ENCODE measurements around the gene CHADL. TPM values are rescaled to one million over a fixed set of nuclear protein-coding genes. Genes with fewer than 3 reads are reported as not detected.
A peak's percentile ranks its signal among the peaks of the same experiment; 100 is the strongest.

CHADL gene
- total RNA-seq, 4 donors from 2014 or later = 4.6 to 7.5 (median 6.2) TPM

- Histone ChIP-seq H3K36me3 (peaks cover 51 to 59% of the 10 kb centered on the region in 2 donors), H3K27ac (no peak overlapping the region), H3K4me3 (replicated peaks in 1 of 3) (no peak overlapping the region), H3K9me3 (no peaks in the 10 kb centered on the region), H3K27me3 (no peaks in the 10 kb centered on the region), H3K4me1 (no peaks in the 10 kb centered on the region)
- DNase-seq = no peak
- TF ChIP-seq POLR2A (IDR thresholded peaks at IDR 0.05) (no peak), CTCF (IDR thresholded peaks at IDR 0.05) (no peak)
- WGBS, 2 donors = 94 to 95% methylated on average over 8 to 9 of the region's 11 CpGs
- intact Hi-C loops (cut with DNase I) = no loop called here
Observed at GRCh38 chr22:41257696-41258095, 17.0 kb upstream of the CHADL start.

GRCh38 chr22:41256254-41257253 lies 15.8 kb upstream of the CHADL start:
- 78 to 79% methylated on average over 14 to 19 of the region's 20 CpGs for WGBS, 2 donors
- intact Hi-C loops (cut with DNase I) = no loop called here
- peak in 1 of 2 donors; percentile 12 for DNase-seq
- TF ChIP-seq CTCF (IDR thresholded peaks at IDR 0.05) (no peak), POLR2A (IDR thresholded peaks at IDR 0.05) (no peak)
- Histone ChIP-seq H3K27ac (no peak overlapping the region), H3K36me3 (peaks cover 45 to 57% of the 10 kb centered on the region in 2 donors), H3K27me3 (no peaks in the 10 kb centered on the region), H3K4me1 (no peaks in the 10 kb centered on the region), H3K4me3 (replicated peaks in 1 of 3) (no peak overlapping the region), H3K9me3 (no peaks in the 10 kb centered on the region)

- Histone ChIP-seq H3K4me1 (no peaks in the 10 kb centered on the region), H3K36me3 (peaks cover 57 to 58% of the 10 kb centered on the region in 2 donors), H3K4me3 (replicated peaks in 1 of 3) (no peak overlapping the region), H3K27me3 (no peaks in the 10 kb centered on the region), H3K9me3 (no peaks in the 10 kb centered on the region), H3K27ac (no peak overlapping the region)
- WGBS, 2 donors = 93 to 94% methylated on average over 7 of the region's 7 CpGs
- TF ChIP-seq POLR2A (IDR thresholded peaks at IDR 0.05) = no peak
- TF ChIP-seq CTCF (IDR thresholded peaks at IDR 0.05) = no peak
- no peak for DNase-seq
- intact Hi-C loops (cut with DNase I) = no loop called here
Observed at GRCh38 chr22:41254230-41254629, 13.5 kb upstream of the CHADL start.

- no peak for DNase-seq
- intact Hi-C loops (cut with DNase I) = no loop called here
- Histone ChIP-seq H3K27ac (no peak overlapping the region), H3K27me3 (no peaks in the 10 kb centered on the region), H3K4me1 (no peaks in the 10 kb centered on the region), H3K36me3 (peaks cover 60 to 63% of the 10 kb centered on the region in 2 donors), H3K4me3 (replicated peaks in 1 of 3) (no peak overlapping the region), H3K9me3 (no peaks in the 10 kb centered on the region)
- TF ChIP-seq CTCF (IDR thresholded peaks at IDR 0.05) (no peak), POLR2A (IDR thresholded peaks at IDR 0.05) (no peak)
- 96 to 99% methylated on average over 8 of the region's 8 CpGs for WGBS, 2 donors
Observed at GRCh38 chr22:41252365-41252764, 11.6 kb upstream of the CHADL start.

GRCh38 chr22:41250127-41250526 lies 9.4 kb upstream of the CHADL start:
- Histone ChIP-seq H3K27me3 (no peaks in the 10 kb centered on the region), H3K27ac (no peak overlapping the region), H3K9me3 (no peaks in the 10 kb centered on the region), H3K36me3 (peaks cover 58 to 64% of the 10 kb centered on the region in 2 donors), H3K4me1 (no peaks in the 10 kb centered on the region), H3K4me3 (replicated peaks in 1 of 3) (no peak overlapping the region)
- WGBS, 2 donors = 94 to 97% methylated on average over 12 of the region's 12 CpGs
- intact Hi-C loops (cut with DNase I) = no loop called here
- no peak for DNase-seq
- TF ChIP-seq POLR2A (IDR thresholded peaks at IDR 0.05) (no peak), CTCF (IDR thresholded peaks at IDR 0.05) (no peak)

Data from thyroid gland (tissue), 4 donors.